Hematopoietic multipotent progenitor cell treated with erythropoietin and hydrocortisone succinate and interleukin-3 and kit ligand, for 15 days (in vitro differentiated cells): Measurements from ENCODE around the gene TNS3.

Source experiments
- DNase-seq: peaks from one replicate; pipeline ENCODE4 v3.0.0-alpha.2; 2015; ENCODE audit warnings: low spot score

Gene TNS3

GRCh38 chr7:47328392-47329319, 253.3 kb downstream of the TNS3 start:
- DNase-seq, result no peak

- DNase-seq, result no peak
Measured at GRCh38 chr7:47327698-47328391, 254.1 kb downstream of the TNS3 start.

- no peak for DNase-seq
Measured at GRCh38 chr7:47327346-47327697, 254.6 kb downstream of the TNS3 start.

- no peak for DNase-seq
Measured at GRCh38 chr7:47326808-47327207, 255.1 kb downstream of the TNS3 start.

- no peak for DNase-seq
Measured at GRCh38 chr7:47326220-47326619, 255.7 kb downstream of the TNS3 start.

GRCh38 chr7:47325337-47325736, 256.6 kb downstream of the TNS3 start:
- no peak for DNase-seq

- no peak for DNase-seq
Measured at GRCh38 chr7:47323904-47324303, 258.0 kb downstream of the TNS3 start.

- no peak for DNase-seq
Measured at GRCh38 chr7:47322731-47323130, 259.2 kb downstream of the TNS3 start.

- DNase-seq, result no peak
Measured at GRCh38 chr7:47320296-47320695, 261.6 kb downstream of the TNS3 start.

- DNase-seq, result no peak
Measured at GRCh38 chr7:47318395-47319182, 263.3 kb downstream of the TNS3 start.

- no peak for DNase-seq
Measured at GRCh38 chr7:47317487-47317886, 264.4 kb downstream of the TNS3 start.

GRCh38 chr7:47314728-47315607, 266.9 kb downstream of the TNS3 start:
- no peak for DNase-seq

GRCh38 chr7:47314248-47314647, 267.7 kb downstream of the TNS3 start:
- no peak for DNase-seq

GRCh38 chr7:47313564-47313963, 268.3 kb downstream of the TNS3 start:
- no peak for DNase-seq

- DNase-seq, result no peak
Measured at GRCh38 chr7:47311891-47312290, 270.0 kb downstream of the TNS3 start.

- DNase-seq, result no peak
Measured at GRCh38 chr7:47310020-47310419, 271.9 kb downstream of the TNS3 start.

GRCh38 chr7:47308808-47309207, 273.1 kb downstream of the TNS3 start:
- no peak for DNase-seq

- no peak for DNase-seq
Measured at GRCh38 chr7:47307311-47307710, 274.6 kb downstream of the TNS3 start.

GRCh38 chr7:47304727-47305719, 276.9 kb downstream of the TNS3 start:
- DNase-seq, result no peak

- DNase-seq, result no peak
Measured at GRCh38 chr7:47303695-47304453, 278.0 kb downstream of the TNS3 start.
